Epithelial cell of alveolus of lung (primary cell): ENCODE measurements around the gene SGIP1. TPM values are rescaled to one million over a fixed set of nuclear protein-coding genes. Genes with fewer than 3 reads are reported as not detected.

Source experiments
- total RNA-seq: library from RNA; depleted of rRNA; stranded (reverse); fragments of >200 nt; gene quantifications from 2 replicates; pipeline ENCODE4 v1.2.1, GENCODE V29; 2015

SGIP1 gene
- total RNA-seq, result 6.3 and 22.8 TPM in 2 replicates

GRCh38 chr1:66533804-66534740 lies at the start of gene SGIP1:
Gene SGIP1 (plus strand): TSS chr1:66534153. CDS start chr1:66534359, 206 bp downstream.

GRCh38 chr1:66752000-66752592 lies 218.1 kb downstream of the SGIP1 start, which contains the start of gene DYNLT5:
Gene DYNLT5 (plus strand): TSS chr1:66752459. CDS start chr1:66754659, 2,200 bp downstream.

Other genes starting within 250 kb of the SGIP1 start
- 0.78 TPM in 1 of 2 replicates, not detected in the other for gene DYNLT5, start 218.3 kb downstream of the SGIP1 start, total RNA-seq